ENCODE results near the gene DNAJA3.

Gene DNAJA3

GRCh38 chr16:4385066-4385788, 40.4 kb upstream of the DNAJA3 start:
- DNase-seq (ENCODE audit: insufficient read length, low spot score) = no peak
- TF ChIP-seq CTCF (IDR thresholded peaks at IDR 0.05; ENCODE audit: insufficient read depth, missing control alignments) = no peak
- no peak for FAIRE-seq

DNA sequence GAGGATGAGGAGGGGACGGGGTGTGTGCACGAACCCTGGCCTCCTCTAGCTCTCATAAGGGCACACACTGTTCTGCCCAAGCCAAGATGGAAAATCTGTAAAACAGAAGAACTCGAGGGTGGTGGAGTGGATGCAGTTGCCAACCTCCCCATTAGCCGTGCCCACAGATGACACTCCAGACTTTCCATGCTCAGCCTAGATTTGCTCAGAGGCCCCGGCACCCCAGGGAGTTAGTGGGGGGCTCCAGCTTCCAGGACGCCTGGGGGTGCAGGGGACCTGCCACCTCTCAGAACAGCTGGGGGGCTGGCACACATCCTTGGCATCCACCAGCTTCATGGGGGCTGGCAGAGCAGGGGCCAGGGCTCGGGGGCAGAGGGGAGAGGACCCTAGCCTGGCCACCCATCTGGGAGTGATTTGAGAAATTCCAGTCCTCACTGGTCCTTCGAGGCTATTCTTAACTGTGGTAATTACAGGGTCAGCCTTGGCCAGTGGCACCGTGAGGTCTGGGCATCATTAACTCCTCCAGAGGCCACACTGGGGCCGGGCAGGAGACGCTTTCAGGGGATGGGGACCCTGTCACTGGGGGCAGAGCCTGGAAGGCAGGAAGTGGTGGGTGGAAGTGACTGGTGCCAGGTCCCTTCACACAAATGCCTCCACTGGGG, 39.7 kb upstream of the DNAJA3 start:
- no peak for DNase-seq (ENCODE audit: insufficient read length, low spot score)
- FAIRE-seq = no peak
- no peak for TF ChIP-seq CTCF (IDR thresholded peaks at IDR 0.05; ENCODE audit: insufficient read depth, missing control alignments)

DNA sequence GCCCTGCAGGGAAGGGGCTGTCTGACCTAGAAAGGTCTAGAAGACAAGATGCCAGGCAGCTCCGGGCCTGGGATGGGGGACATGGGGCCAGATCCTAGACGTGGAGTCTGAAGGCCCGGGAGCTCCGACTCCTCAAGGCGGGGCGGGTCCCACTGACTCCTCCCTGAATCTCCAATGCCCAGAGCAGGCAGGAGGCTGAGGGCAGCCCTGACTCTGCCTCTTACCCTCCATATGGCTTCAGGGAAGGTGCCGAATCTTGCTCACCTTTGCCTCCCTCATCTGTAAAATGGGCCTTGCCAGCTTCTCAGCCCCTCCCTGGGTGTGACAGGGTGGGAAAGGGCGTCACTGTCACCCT, 39.2 kb upstream of the DNAJA3 start:
- no peak for TF ChIP-seq CTCF (IDR thresholded peaks at IDR 0.05; ENCODE audit: insufficient read depth, missing control alignments)
- no peak for FAIRE-seq
- DNase-seq (ENCODE audit: insufficient read length, low spot score) = no peak

GRCh38 chr16:4386951-4387565, 38.6 kb upstream of the DNAJA3 start:
- FAIRE-seq (no peak), DNase-seq (ENCODE audit: insufficient read length, low spot score) (no peak)
- no peak for TF ChIP-seq CTCF (IDR thresholded peaks at IDR 0.05; ENCODE audit: insufficient read depth, missing control alignments)

GRCh38 chr16:4387781-4388180, 37.9 kb upstream of the DNAJA3 start:
- FAIRE-seq = no peak
- TF ChIP-seq CTCF (IDR thresholded peaks at IDR 0.05; ENCODE audit: insufficient read depth, missing control alignments) = no peak

GRCh38 chr16:4388271-4389021, 37.2 kb upstream of the DNAJA3 start:
- no peak for TF ChIP-seq CTCF (IDR thresholded peaks at IDR 0.05; ENCODE audit: insufficient read depth, missing control alignments)
- FAIRE-seq (no peak), DNase-seq (ENCODE audit: insufficient read length, low spot score) (no peak)

More at GRCh38 chr16:4387781-4388180, 37.9 kb upstream of the DNAJA3 start:
- DNase-seq (ENCODE audit: insufficient read length, low spot score) = no peak

All from D721Med (cell line).